HS-27A (cell line): ENCODE results near the gene M1AP.

Experiments
- DNase-seq: peaks from one replicate; pipeline ENCODE4 v3.0.0-alpha.2; 2012; ENCODE audit warnings: low read depth, missing footprints

The M1AP gene

DNA sequence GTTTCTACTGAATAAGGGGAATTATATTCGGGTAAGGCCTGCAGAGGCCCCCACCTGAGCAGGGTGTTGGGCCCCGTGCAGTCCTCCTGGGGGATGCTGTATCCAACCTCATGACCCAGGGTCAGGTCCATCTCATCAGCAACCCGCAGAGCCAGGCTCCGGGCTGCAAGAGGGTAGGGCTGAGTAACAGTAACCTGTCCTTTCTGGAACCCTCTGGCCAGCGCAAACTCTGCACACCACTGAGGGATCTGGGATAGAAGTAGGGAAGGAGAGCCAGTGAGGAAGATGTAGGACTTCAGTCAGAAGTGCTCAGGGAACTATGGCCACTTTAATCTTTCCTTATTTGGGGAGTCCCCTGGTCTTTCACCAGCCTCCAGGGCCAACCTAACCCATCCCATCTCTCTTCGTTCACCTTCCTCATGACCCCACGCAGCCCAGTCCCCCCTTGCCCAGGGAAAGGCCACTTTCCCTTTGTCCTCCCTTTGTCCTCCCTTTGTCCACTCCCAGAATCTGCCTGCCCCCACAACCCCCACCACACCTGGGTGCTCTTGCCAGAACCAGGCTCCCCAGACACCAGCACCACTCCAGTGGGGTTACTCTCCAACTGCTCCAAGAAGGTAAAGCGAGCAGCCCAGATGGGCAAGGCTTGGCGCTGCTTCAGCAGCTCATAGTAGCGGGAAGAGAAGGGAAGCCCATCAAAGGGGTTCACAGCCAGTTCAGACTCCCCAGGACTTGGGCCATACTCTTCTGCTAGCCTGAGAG is 123.0 kb downstream of the M1AP start:
- no peak for DNase-seq

DNA sequence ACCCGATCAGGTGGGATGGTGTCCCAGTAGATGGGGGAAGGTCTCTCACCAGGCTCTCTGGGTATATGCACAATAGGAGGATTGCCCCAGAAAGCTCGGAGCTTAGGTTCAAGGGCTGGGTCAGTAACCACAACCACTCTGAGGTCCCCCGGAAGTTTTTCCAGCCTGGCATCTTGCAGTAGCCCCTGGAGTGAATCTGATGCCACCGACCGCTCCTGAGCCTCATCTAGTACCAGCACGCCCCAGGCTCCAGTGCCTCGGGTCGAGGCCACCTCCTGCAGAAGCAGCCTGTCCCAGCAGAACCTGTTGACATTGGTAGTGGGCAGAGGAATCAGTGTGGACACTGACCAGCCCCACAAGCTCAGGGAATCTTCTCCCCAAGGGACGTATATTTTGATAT is 124.1 kb downstream of the M1AP start:
- DNase-seq = no peak

GRCh38 chr2:74522516-74522915 is 125.6 kb downstream of the M1AP start:
- DNase-seq = no peak

DNA sequence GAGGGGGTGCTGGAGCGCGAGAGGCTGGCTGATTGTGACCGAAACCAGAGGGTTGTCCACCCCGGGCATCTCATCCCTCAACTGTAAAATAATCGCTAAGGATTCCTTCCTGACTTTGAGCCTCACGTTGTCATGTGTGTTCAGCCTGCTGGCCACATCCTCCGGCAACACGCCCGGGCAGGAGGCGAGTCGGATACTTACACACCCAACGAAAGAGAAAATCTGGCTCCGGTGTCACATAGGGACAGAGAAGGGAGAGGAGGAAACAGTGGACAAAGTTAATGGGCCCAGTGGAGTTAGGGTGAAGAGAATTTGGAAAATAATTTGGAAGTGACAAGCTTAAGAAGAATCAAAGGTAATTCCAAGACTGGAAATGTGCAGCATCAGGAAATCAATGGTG is 131.5 kb downstream of the M1AP start:
- no peak for DNase-seq

GRCh38 chr2:74515981-74516633 is 132.0 kb downstream of the M1AP start:
- no peak for DNase-seq

DNA sequence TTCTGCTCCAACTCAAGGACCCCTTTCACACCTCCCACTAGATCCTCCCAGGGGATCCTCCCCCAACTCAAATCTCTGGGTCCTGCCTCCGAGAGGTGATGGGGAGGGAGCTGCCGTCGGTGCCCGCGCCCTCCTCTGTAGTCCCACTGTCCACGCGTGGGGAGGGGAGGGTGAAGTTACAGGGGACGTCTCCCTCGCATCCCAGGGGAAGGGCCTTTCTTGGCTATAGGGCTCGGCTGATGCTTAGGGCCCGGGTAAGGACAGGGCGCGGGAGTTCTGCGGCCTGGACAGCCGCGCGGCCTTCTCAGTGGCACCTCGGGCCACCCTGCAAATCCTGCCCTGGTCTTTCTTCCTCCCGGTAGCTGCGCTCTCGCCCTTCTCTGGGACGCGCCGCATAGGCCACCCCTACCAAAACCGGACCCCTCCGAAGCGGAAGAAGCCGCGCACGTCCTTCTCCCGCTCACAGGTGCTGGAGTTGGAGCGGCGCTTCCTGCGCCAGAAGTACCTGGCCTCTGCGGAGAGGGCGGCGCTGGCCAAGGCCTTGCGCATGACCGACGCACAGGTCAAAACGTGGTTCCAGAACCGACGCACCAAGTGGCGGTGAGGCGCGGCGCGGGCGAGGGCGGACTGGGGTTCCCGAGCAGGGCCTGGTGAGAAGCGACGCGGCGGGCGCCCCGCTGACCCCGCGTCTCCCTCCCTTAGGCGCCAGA is 132.7 kb downstream of the M1AP start:
- no peak for DNase-seq

- no peak for DNase-seq
Measured at GRCh38 chr2:74514368-74515270, 133.5 kb downstream of the M1AP start, which contains the start of gene TLX2. TSS of gene TLX2 (plus strand) at chr2:74514450. CDS start at chr2:74514807, 357 bp downstream.

DNA sequence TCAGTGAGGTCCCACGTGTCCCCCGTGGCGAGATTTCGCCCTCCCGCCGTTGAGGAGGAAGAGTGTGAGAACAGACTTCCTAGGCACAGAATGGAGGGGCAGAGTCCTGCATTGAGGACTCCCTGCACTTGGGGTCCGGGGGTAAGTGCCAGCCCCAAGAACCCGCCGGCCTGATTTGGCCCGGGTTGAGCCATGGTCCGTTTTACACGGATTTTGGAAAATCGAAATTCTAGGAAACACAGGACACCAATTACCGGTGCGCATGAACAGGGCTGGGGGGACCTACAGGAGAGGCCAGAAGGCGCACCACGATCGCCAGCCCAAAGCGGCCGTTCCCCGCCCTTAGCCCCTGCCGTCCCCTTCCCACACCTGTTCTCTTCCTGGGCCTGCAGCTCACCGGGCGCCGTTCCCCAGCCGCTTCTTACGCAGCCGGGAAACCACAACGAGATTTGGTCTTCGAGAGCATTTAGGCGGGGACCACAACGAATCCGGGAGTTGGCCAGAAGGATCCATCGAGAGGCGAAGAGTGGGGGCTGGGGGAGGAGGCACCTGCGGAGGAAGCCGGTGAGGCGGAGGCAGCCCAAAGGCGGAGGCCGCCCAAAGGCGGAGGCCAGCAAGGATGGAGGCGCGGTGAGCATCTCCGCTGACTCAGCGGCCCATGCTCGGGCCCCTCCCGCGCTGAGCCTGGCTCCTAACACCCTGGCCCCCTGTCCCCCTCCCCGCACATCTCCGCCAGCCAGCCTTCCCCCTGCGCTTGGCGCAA is 134.3 kb downstream of the M1AP start:
- DNase-seq = no peak

- DNase-seq = no peak
Measured at GRCh38 chr2:74512744-74513604, 135.2 kb downstream of the M1AP start.

- DNase-seq = no peak
Measured at GRCh38 chr2:74511104-74511989, 136.8 kb downstream of the M1AP start.

- DNase-seq = no peak
Measured at GRCh38 chr2:74510272-74510671, 137.9 kb downstream of the M1AP start.

GRCh38 chr2:74507926-74508520 is 140.1 kb downstream of the M1AP start:
- no peak for DNase-seq
